NCI-H1436 treated with DMSO at 0.1 percent for 48 hours (cell line): Measurements from ENCODE around the gene OS9.
A peak's percentile ranks its signal among the peaks of the same experiment; 100 is the strongest.
"Not testable (repeated sequence)": the region's sequence is repeated elsewhere in the genome, so short reads cannot be mapped to it uniquely, and the experiment has no call there.

Source experiments
- DNase-seq: peaks from one replicate; lab custom pipeline; 2025; lab: John Stamatoyannopoulos, UW

OS9 gene, protein sequence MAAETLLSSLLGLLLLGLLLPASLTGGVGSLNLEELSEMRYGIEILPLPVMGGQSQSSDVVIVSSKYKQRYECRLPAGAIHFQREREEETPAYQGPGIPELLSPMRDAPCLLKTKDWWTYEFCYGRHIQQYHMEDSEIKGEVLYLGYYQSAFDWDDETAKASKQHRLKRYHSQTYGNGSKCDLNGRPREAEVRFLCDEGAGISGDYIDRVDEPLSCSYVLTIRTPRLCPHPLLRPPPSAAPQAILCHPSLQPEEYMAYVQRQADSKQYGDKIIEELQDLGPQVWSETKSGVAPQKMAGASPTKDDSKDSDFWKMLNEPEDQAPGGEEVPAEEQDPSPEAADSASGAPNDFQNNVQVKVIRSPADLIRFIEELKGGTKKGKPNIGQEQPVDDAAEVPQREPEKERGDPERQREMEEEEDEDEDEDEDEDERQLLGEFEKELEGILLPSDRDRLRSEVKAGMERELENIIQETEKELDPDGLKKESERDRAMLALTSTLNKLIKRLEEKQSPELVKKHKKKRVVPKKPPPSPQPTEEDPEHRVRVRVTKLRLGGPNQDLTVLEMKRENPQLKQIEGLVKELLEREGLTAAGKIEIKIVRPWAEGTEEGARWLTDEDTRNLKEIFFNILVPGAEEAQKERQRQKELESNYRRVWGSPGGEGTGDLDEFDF

DNA sequence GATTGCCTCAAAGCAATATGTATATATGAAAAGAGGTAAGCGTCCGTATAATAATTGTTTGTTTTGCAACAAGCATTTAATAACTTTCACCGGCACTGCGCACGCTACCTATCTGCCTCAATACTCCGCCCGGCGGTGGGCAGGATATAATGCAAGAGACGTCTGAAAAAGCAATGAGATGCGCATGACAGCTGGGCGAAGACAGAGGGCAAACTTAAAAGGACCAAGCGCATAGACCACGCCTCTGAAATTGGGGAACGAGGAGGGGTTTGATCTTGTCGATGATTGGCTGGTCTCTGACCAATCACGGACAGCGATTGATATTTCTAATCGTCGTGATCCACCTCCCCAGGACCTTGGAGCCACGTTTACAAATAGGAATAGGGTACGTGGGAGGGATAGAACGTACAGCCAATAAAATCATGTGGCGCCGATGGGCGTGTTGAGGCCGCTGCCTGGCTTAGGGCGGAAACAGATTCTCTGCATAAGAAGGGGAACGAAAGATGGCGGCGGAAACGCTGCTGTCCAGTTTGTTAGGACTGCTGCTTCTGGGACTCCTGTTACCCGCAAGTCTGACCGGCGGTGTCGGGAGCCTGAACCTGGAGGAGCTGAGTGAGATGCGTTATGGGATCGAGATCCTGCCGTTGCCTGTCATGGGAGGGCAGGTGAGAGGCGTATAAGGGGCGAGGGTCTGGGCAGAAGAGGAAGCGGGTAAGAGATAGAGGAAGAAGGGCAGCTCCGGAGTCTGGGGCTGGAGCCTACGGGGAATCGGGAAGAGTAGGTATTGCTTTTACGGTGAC, at the start of gene OS9:
Gene OS9 (plus strand): TSS at position 474 of the 800 bp plus-strand sequence. CDS start 30 bp downstream, at position 504.
- peak; percentile 99 for DNase-seq

DNA sequence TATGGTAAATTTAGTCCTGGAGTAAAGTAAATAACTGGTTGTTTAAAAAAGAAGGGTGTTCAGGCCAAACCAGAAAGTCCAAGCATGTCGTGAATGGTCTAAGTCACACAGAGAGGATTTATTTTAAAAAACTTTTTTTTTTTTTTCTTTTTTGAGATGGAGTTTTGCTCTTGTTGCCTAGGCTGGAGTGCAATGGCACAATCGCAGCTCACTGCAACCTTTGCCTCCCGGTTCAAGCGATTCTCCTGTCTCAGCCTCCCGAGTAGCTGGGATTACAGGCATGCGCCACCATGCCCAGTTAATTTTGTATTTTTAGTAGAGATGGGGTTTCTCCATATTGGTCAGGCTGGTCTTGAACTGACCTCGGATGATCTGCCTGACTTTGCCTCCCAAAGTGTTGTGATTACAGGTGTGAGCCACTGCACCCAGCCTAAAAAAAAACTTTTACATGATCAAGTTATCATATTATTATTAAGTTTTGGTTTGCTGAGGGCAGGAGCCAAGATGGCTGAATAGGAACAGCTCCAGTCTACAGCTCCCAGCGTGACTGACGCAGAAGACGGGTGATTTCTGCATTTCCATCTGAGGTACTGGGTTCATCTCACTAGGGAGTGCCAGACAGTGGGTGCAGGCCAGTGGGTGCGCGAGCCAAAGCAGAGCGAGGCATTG, 47.8 kb upstream of the OS9 start:
- not testable (repeated sequence) for DNase-seq

- not testable (repeated sequence) for DNase-seq
Observed at GRCh38 chr12:57646659-57647049, 47.3 kb upstream of the OS9 start.

GRCh38 chr12:57654042-57654441, 39.9 kb upstream of the OS9 start:
- no peak for DNase-seq

DNA sequence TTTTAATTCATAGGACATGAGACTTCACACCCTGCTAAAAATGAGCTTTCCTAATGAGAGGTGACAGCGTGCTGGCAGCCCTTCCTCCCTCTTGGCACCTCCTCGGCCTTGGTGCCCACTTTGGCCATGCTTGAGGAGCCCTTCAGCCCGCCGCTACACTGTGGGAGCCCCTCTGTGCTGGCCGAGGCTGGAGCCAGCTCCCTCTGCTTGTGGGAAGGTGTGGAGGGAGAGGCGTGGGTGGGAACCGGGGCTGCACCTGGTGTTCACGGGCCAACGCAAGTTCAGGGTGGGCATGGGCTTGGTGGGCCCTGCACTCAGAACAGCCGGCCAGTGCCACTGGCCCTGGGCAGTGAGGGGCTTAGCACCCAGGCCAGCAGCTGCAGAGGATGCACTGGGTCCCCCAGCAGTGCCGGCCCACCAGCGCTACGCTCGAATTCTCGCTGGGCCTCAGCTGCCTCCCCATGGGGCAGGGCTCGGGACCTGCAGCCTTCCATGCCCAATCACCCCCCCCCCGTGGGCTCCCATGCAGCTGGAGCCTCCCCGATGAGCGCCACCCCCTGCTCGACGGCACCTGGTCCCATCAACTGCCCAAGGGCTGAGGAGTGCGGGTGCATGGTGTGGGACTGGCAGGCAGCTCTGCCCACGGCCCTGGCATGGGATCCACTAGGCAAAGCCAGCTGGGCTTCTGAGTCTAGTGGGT, 38.2 kb upstream of the OS9 start:
- DNase-seq: no peak

DNA sequence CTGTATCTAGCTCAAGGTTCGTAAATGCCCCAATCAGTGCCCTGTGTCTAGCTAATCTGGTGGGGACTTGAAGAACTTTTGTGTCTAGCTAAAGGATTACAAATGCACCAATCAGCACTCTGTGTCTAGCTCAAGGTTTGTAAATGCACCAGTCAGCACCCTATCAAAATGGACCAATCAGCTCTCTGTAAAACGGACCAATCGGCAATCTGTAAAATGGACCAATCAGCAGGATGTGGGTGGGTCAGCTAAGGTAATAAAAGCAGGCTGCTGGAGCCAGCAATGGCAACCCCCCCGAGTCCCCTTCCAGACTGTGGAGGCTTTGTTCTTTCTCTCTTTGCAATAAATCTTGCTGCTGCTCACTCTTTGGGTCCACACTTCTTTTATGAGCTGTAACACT, 37.5 kb upstream of the OS9 start:
- not testable (repeated sequence) for DNase-seq

DNA sequence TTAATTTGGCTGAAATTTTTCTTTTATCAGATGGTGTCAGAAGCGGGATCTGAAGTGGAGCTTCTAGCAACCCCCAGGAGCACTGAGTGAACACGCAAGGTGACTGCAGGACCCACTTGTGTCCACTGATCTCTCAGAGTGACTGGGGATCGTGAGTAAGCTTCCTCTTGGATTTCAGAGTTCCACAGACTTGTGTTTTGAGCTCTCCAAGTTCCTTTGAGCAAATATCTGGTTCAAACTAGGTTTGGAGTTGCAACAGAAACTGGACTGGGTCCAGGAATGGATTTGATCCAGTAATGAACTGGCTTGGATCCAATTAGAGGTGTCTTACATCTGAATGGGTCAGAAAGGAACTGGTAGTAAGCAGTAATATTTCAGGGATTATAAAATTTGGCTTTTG, 36.2 kb upstream of the OS9 start:
- DNase-seq: no peak

- no peak for DNase-seq
Observed at GRCh38 chr12:57658890-57659289, 35.0 kb upstream of the OS9 start.

DNA sequence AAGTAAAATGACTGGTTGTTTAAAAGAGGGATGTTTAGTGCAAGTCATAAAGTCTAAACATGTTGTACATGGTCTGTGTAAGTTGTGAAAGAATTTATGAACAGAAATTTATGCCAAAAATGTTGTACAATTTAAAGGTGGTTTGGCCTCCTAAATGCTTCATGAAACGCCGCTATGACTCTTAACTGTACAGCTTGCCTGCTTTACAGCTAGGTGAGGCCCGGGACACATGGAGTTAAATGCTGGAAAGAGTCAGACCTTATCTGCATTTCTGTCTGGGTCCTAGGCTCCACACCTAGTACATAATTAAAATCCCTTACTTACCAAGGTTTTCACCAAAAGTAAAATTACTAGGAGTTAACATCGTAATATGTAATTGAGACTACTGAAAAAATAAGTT, 32.6 kb upstream of the OS9 start:
- no peak for DNase-seq

GRCh38 chr12:57665066-57665820, 28.7 kb upstream of the OS9 start:
- not testable (repeated sequence) for DNase-seq

GRCh38 chr12:57666897-57667296, 27.0 kb upstream of the OS9 start:
- no peak for DNase-seq

DNA sequence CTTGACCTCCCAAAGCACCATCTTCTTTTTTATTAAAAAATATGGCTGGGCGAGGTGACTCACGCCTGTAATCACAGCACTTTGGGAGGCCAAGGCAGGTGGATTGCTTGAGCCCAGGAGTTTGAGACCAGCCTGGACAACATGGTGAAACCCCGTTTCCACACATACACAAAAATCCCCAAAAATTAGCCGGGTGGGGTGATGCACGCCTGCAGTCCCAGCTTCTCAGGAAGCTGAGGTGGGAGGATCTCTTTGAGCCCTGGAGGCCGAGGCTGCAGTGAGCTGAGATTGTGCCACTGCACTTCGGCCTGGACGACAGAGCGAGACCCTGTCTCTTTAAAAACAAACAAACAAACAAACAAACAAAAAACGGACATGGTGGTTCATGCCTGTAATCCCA, 24.2 kb upstream of the OS9 start:
- DNase-seq: not testable (repeated sequence)

GRCh38 chr12:57671811-57672210, 22.1 kb upstream of the OS9 start:
- not testable (repeated sequence) for DNase-seq

DNA sequence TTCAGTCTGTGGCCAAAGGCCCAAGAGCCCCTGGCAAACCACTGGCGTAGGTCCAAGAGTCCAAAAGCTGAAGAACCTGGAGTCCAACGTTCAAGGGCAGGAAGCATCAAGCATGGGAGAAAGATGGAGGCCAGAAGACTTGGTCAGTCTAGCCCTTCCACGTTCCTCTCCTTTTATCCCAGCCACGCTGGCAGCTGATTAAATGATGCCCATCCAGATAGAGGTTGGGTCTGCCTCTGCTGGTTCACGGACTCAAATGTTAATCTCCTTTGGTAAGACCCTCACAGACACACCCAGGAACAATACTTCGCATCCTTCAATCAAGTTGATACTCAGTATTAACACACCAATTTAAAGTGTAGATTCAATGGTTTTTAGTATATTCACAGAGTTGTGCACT, 21.1 kb upstream of the OS9 start:
- DNase-seq: no peak

DNA sequence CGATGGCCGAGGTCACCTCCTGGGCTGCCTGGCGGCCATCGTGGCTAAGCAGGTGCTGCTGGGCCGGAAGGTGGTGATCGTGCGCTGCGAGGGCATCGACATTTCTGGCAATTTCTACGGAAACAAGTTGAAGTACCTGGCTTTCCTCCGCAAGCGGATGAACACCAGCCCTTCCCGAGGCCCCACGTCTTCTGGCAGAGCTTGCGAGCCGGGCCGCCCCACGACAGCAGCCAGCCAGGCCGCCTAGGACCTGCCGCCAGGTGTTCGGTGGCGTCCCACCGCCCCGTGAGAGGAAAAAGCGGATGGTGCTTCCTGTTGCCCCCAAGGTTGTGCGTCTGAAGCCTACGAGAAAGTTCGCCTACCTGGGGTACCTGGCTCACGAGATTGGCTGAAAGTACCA, 19.2 kb upstream of the OS9 start:
- no peak for DNase-seq

GRCh38 chr12:57677947-57678346, 16.0 kb upstream of the OS9 start:
- DNase-seq: not testable (repeated sequence)

DNA sequence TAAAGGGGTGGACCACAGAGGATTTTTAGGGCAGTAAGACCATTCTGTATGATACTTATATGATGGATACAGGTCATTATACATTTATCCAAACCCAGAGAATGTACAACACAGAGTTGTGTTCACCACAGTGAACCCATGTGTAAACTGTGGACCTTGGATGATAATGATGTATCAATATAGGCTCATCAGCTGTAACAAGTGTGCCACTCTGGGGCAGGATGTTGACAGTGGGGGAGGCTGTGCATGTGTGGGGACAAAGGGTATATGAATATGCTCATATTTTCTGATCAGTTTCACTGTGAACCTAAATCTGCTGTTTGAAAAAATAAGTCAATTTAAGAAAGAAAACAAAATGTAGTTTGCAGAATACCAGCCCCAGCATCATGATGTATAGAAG, 14.2 kb upstream of the OS9 start:
- DNase-seq: no peak

DNA sequence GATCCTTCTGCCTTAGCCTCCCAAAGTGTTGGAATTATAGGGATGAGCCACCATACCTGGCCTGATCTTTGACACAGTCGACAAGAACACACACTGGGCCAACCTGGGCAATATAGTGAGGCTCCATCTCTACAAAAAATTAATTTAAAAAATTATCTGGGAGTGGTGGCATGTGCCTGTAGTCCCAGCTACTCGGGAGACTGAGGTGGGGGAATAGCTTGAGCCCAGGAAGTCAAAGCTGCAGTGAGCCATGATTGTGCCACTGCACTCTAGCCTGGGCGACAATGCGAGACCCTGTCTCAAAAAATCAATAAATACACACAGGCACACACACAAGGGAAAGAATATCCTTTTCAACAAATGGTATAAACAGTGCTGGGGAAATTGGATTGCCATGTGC, 6.1 kb upstream of the OS9 start:
- DNase-seq: no peak

GRCh38 chr12:57688931-57689330, 5.0 kb upstream of the OS9 start:
- DNase-seq: no peak

- DNase-seq: no peak
Observed at GRCh38 chr12:57692500-57692899, 1.4 kb upstream of the OS9 start.

DNA sequence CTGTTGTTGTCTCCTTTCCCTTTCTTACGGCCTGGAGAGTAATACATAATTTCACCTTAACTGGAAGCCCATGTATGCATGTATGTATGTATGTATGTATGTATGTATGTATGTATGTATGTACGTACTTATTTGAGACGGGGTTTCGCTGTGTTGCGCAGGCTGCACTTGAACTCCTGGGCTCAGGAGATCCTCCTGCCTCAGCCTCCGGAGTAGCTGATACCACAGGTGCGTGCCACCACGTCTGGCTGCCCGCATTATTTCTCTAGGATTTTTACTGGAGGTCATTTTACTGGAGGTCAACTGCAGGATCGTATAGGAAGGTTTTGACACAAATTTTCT, 644 bp upstream of the OS9 start:
- DNase-seq: no peak
